GM12874 (cell line): ENCODE measurements around the gene HOXB6.
A peak's percentile ranks its signal among the peaks of the same experiment; 100 is the strongest.

Experiments used
- TF ChIP-seq, protein P1 (sequence below): IDR thresholded peaks from 2 replicates; pipeline ENCODE4 v1.5.1; 2011; ENCODE audit warnings: low read depth, mild to moderate bottlenecking, control low read depth, low read length, moderate library complexity; ENCODE audit not compliant: insufficient read depth

The HOXB6 gene

GRCh38 chr17:48564188-48565021 is 40.4 kb downstream of the HOXB6 start:
- TF ChIP-seq, protein P1, sequence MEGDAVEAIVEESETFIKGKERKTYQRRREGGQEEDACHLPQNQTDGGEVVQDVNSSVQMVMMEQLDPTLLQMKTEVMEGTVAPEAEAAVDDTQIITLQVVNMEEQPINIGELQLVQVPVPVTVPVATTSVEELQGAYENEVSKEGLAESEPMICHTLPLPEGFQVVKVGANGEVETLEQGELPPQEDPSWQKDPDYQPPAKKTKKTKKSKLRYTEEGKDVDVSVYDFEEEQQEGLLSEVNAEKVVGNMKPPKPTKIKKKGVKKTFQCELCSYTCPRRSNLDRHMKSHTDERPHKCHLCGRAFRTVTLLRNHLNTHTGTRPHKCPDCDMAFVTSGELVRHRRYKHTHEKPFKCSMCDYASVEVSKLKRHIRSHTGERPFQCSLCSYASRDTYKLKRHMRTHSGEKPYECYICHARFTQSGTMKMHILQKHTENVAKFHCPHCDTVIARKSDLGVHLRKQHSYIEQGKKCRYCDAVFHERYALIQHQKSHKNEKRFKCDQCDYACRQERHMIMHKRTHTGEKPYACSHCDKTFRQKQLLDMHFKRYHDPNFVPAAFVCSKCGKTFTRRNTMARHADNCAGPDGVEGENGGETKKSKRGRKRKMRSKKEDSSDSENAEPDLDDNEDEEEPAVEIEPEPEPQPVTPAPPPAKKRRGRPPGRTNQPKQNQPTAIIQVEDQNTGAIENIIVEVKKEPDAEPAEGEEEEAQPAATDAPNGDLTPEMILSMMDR, result no peak

GRCh38 chr17:48563867-48564187 is 41.0 kb downstream of the HOXB6 start:
- TF ChIP-seq, protein P1, result no peak

DNA sequence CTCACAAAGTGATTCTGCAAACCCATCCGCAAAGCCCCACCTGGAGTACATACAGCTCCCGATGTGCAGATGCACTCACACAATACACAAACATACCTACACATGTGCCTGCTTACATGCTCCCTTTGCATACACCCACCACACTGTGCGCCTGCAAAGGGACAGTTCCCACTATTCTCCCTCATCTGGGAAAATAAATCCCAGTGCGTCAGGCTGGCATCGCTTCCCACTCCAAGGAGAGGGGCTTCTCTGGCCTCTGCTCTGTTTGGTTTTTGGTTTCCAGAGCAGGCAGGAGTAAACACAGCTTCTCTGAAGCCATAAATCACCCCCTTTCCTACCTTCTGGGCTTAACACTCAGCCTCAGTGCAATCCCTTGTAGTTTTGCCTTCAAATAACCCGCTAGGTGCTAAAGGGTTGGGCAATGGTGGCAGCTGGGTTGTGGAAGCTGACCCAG is 41.4 kb downstream of the HOXB6 start:
- TF ChIP-seq, protein P1, result no peak

DNA sequence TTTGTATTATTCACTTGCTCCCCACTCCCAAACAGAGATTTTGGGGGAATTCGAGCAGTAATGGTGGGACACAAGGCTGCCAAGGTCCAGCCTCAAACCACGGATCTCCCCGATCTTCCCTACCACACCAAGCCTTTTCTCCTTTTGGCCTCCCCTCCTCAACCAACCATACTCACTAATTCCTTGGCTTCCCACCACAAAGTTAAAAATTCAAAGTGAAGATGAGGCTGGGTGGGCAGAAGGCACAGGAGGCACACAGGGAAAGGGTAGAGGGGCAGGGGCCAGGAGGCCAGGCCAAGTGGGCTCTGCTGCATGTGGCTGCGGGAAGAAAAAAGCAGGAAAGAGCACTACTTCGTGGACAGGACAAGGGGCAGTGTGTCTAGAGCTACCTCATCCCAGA is 41.9 kb downstream of the HOXB6 start:
- TF ChIP-seq, protein P1, result no peak

DNA sequence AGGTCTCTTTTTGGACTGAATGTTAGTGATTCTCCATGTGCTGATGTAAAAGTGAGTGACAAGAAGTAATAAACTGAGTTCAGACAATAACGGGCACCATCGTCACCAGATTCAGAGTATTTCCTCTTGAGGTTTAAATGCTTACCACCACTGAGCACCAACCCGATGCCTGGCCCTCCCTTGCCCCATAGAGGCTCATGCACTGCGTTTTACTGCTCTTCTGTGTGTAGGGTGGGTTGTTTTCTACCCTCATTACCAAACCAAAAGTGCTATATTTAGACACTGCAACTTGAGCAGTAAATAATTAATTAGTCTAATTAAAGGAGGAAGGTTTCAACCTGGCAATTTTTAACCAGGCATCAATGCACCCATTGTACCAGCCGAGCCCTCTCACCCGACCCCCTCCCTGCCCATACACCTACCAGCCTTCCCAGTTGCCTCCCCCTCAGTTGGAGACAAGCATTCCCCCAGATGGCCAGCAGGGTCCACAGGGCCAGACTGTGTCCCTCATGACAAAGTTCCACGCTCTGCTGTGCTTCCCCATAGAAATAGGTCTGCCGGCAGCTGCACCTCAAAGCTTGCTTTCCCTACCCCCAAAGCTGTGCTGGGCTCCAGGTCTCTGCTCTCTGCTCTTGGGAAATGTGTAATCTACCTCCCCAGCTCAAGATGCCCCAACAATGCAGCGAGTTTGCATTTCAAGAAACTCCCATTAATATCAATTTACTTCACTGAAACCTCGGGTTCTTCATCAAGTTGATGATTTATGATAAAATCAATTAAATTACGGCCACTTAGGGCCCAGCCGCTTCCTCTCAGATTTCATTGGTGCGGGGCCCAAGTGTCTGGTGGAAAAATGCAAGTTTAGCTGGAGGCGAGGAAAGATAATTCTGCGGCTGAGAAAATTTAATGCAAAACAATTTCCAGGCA is 42.6 kb downstream of the HOXB6 start:
- TF ChIP-seq, protein P1, result peak; percentile 65

- TF ChIP-seq, protein P1, result no peak
These were observed 44.7 kb downstream of the HOXB6 start for GRCh38 chr17:48559840-48560817.
